ENCODE results near the gene PALB2. TPM values are rescaled to one million over a fixed set of nuclear protein-coding genes. Genes with fewer than 3 reads are reported as not detected.

PALB2 gene
- total and polyA plus RNA-seq, 2 of the 13 experiments (the other 11 are each of a cell fraction or from before 2014, with no cell fraction given): 12.1 to 40.9 TPM

DNA sequence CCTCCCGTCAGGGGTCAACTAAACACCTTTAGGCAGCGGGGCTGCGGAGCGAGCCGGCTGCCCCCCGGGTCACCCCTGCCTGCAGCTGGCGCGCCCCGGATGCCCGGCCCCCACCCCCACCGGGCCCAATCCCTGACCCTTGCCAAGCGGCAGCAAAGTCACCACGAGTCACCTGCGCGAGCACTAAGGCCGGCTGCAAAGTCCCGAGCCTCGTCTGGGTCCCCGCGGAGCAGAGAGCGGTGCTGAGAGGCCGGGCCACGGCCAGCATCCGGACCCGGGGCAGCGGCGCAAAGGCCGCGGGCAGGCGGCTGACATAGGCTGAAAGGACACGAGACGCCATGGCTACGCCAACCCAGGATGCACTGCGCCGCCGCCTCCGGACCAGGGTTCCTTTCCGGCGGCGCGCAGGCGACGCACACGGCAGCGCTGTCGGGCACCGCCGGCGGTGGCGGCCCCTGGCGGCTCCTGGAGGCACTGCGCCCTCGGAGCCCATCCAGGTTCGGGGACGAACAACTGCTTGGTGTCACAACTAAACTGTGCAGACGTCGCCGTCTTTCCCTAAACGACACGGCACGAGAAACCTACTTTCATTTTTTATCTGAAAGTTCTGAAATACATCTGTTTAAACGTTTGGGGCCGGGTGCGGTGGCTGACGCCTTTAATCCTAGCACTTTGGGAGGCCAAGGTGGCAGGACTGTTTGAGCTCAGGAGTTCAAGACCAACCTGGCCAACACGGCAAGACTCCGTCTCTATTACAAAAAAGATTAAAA lies 45.0 kb downstream of the PALB2 start, which contains the start of gene NDUFAB1 (continued):
- peak; percentile 97; the same call in 1 of the 2 replicates for TF ChIP-seq TBP (CRISPR knock-in tag; IDR thresholded peaks at IDR 0.05)
- TF ChIP-seq ATF7-NPFF (CRISPR knock-in tag; IDR thresholded peaks at IDR 0.05; ENCODE audit: low read depth): peak; percentile 89; the same call in 1 of the 2 replicates
- TF ChIP-seq HNRNPLL (IDR thresholded peaks at IDR 0.05; ENCODE audit: low read depth, low read length, poor library complexity, severe bottlenecking): peak; percentile 96
- peak; percentile 92 for TF ChIP-seq RBM39 (IDR thresholded peaks at IDR 0.05; ENCODE audit: low read depth, low read length, poor library complexity, severe bottlenecking)
- TF ChIP-seq SPEN (CRISPR knock-in tag; IDR thresholded peaks at IDR 0.05; ENCODE audit: low read depth): peak; percentile 99
- TF ChIP-seq NKX3-1 (CRISPR knock-in tag; IDR thresholded peaks at IDR 0.05): peak; percentile 98; the same call in 1 of the 2 replicates
- TF ChIP-seq, protein P1, sequence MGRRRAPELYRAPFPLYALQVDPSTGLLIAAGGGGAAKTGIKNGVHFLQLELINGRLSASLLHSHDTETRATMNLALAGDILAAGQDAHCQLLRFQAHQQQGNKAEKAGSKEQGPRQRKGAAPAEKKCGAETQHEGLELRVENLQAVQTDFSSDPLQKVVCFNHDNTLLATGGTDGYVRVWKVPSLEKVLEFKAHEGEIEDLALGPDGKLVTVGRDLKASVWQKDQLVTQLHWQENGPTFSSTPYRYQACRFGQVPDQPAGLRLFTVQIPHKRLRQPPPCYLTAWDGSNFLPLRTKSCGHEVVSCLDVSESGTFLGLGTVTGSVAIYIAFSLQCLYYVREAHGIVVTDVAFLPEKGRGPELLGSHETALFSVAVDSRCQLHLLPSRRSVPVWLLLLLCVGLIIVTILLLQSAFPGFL (CRISPR knock-in tag; IDR thresholded peaks at IDR 0.05): peak; percentile 76; the same call in 1 of the 2 replicates
- peak; percentile 92 for TF ChIP-seq TBX2 (CRISPR knock-in tag; IDR thresholded peaks at IDR 0.05; ENCODE audit: borderline replicate concordance)
- TF ChIP-seq, protein P2, sequence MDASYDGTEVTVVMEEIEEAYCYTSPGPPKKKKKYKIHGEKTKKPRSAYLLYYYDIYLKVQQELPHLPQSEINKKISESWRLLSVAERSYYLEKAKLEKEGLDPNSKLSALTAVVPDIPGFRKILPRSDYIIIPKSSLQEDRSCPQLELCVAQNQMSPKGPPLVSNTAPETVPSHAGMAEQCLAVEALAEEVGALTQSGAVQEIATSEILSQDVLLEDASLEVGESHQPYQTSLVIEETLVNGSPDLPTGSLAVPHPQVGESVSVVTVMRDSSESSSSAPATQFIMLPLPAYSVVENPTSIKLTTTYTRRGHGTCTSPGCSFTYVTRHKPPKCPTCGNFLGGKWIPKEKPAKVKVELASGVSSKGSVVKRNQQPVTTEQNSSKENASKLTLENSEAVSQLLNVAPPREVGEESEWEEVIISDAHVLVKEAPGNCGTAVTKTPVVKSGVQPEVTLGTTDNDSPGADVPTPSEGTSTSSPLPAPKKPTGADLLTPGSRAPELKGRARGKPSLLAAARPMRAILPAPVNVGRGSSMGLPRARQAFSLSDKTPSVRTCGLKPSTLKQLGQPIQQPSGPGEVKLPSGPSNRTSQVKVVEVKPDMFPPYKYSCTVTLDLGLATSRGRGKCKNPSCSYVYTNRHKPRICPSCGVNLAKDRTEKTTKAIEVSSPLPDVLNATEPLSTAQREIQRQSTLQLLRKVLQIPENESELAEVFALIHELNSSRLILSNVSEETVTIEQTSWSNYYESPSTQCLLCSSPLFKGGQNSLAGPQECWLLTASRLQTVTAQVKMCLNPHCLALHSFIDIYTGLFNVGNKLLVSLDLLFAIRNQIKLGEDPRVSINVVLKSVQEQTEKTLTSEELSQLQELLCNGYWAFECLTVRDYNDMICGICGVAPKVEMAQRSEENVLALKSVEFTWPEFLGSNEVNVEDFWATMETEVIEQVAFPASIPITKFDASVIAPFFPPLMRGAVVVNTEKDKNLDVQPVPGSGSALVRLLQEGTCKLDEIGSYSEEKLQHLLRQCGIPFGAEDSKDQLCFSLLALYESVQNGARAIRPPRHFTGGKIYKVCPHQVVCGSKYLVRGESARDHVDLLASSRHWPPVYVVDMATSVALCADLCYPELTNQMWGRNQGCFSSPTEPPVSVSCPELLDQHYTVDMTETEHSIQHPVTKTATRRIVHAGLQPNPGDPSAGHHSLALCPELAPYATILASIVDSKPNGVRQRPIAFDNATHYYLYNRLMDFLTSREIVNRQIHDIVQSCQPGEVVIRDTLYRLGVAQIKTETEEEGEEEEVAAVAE (CRISPR knock-in tag; IDR thresholded peaks at IDR 0.05; ENCODE audit: borderline replicate concordance): no peak
- TF ChIP-seq MAFG (CRISPR knock-in tag; IDR thresholded peaks at IDR 0.05): no peak
- TF ChIP-seq, protein P3, sequence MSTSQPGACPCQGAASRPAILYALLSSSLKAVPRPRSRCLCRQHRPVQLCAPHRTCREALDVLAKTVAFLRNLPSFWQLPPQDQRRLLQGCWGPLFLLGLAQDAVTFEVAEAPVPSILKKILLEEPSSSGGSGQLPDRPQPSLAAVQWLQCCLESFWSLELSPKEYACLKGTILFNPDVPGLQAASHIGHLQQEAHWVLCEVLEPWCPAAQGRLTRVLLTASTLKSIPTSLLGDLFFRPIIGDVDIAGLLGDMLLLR (CRISPR knock-in tag; IDR thresholded peaks at IDR 0.05): no peak; the same call in 1 of the 2 replicates
- TF ChIP-seq ZNF790 (CRISPR knock-in tag; IDR thresholded peaks at IDR 0.05; ENCODE audit: borderline replicate concordance): no peak
- peak; percentile 99; the same call in 1 of the 2 replicates for TF ChIP-seq ZSCAN20 (CRISPR knock-in tag; IDR thresholded peaks at IDR 0.05; ENCODE audit: borderline replicate concordance)
- peak; percentile 100 for TF ChIP-seq RBFOX2 (IDR thresholded peaks at IDR 0.05; ENCODE audit: low read depth, low read length)
- TF ChIP-seq, protein P4, sequence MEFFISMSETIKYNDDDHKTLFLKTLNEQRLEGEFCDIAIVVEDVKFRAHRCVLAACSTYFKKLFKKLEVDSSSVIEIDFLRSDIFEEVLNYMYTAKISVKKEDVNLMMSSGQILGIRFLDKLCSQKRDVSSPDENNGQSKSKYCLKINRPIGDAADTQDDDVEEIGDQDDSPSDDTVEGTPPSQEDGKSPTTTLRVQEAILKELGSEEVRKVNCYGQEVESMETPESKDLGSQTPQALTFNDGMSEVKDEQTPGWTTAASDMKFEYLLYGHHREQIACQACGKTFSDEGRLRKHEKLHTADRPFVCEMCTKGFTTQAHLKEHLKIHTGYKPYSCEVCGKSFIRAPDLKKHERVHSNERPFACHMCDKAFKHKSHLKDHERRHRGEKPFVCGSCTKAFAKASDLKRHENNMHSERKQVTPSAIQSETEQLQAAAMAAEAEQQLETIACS (CRISPR knock-in tag; IDR thresholded peaks at IDR 0.05): peak; percentile 70
- TF ChIP-seq, protein P5, sequence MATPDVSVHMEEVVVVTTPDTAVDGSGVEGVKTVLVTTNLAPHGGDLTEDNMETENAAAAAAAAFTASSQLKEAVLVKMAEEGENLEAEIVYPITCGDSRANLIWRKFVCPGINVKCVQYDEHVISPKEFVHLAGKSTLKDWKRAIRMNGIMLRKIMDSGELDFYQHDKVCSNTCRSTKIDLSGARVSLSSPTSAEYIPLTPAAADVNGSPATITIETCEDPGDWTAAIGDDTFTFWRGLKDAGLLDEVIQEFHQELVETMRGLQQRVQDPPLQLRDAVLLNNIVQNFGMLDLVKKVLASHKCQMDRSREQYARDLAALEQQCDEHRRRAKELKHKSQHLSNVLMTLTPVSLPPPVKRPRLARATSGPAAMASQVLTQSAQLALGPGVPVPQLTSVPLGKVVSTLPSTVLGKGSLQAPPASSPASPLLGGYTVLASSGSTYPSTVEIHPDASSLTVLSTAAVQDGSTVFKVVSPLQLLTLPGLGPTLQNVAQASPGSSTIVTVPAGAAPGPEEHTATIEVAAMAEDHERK (CRISPR knock-in tag; IDR thresholded peaks at IDR 0.05; ENCODE audit: low read depth): peak; percentile 97
- TF ChIP-seq ZNF10 (CRISPR knock-in tag; IDR thresholded peaks at IDR 0.05; ENCODE audit: borderline replicate concordance, low read depth): 0 out of 2 replicates have a peak, but pooled peaks have one; percentile 66
- TF ChIP-seq ZNF672 (CRISPR knock-in tag; IDR thresholded peaks at IDR 0.05): no peak
- TF ChIP-seq ZNF235 (CRISPR knock-in tag; IDR thresholded peaks at IDR 0.05; ENCODE audit: borderline replicate concordance): peak; percentile 98; the same call in 1 of the 2 replicates

Measured in HepG2 (cell line).